Ecto neural progenitor cell (in vitro differentiated cells): ENCODE data around the gene PEX11B.

Experiments used
- DNase-seq: peaks from one replicate; pipeline ENCODE4 v3.0.0-alpha.2; 2018; ENCODE audit warnings: low spot score

Gene PEX11B

GRCh38 chr1:145871994-145872924 is 46.3 kb downstream of the PEX11B start:
- peak; percentile 75 for DNase-seq

GRCh38 chr1:145868232-145868631 is 50.3 kb downstream of the PEX11B start:
- no peak for DNase-seq

- no peak for DNase-seq
These were observed 55.1 kb downstream of the PEX11B start for GRCh38 chr1:145863282-145864018.
